Stimulated activated CD8-positive, alpha-beta memory T cell treated with anti-CD3 and anti-CD28 coated beads, Interleukin-15, amount 100 ng/mL, for 1 hour (primary cell): ENCODE data around the gene MARCKS.

ENCODE experiments used
- DNase-seq: peaks from one replicate; pipeline ENCODE4 v3.0.0-alpha.2; 2020; ENCODE audit warnings: low read depth

Gene MARCKS

GRCh38 chr6:113856625-113857555 lies at the start of gene MARCKS:
MARCKS (plus strand) TSS chr6:113857345; CDS start chr6:113857746, 401 bp downstream.
- no peak for DNase-seq

GRCh38 chr6:113809826-113810225 lies 47.3 kb upstream of the MARCKS start:
- DNase-seq: no peak

- DNase-seq: no peak
Measured at GRCh38 chr6:113813142-113813541, 44.0 kb upstream of the MARCKS start.

- no peak for DNase-seq
Measured at GRCh38 chr6:113818578-113818977, 38.6 kb upstream of the MARCKS start.

- no peak for DNase-seq
Measured at GRCh38 chr6:113819169-113819830, 37.8 kb upstream of the MARCKS start.

GRCh38 chr6:113820761-113821160 lies 36.4 kb upstream of the MARCKS start:
- DNase-seq: no peak

- DNase-seq: no peak
Measured at GRCh38 chr6:113821445-113821844, 35.7 kb upstream of the MARCKS start.

- DNase-seq: no peak
Measured at GRCh38 chr6:113823916-113824315, 33.2 kb upstream of the MARCKS start.

GRCh38 chr6:113824411-113824810 lies 32.7 kb upstream of the MARCKS start:
- DNase-seq: no peak

- no peak for DNase-seq
Measured at GRCh38 chr6:113824866-113825265, 32.3 kb upstream of the MARCKS start.

- DNase-seq: no peak
Measured at GRCh38 chr6:113825781-113826180, 31.4 kb upstream of the MARCKS start.

- DNase-seq: no peak
Measured at GRCh38 chr6:113828984-113829695, 28.0 kb upstream of the MARCKS start.

GRCh38 chr6:113829696-113830045 lies 27.5 kb upstream of the MARCKS start:
- DNase-seq: no peak

GRCh38 chr6:113830140-113830539 lies 27.0 kb upstream of the MARCKS start:
- no peak for DNase-seq

GRCh38 chr6:113833537-113833936 lies 23.6 kb upstream of the MARCKS start:
- DNase-seq: no peak

GRCh38 chr6:113837170-113837569 lies 20.0 kb upstream of the MARCKS start:
- DNase-seq: no peak

GRCh38 chr6:113842165-113842564 lies 15.0 kb upstream of the MARCKS start:
- DNase-seq: no peak

GRCh38 chr6:113843500-113844073 lies 13.6 kb upstream of the MARCKS start:
- no peak for DNase-seq

GRCh38 chr6:113846577-113846976 lies 10.6 kb upstream of the MARCKS start:
- DNase-seq: no peak

GRCh38 chr6:113847447-113847846 lies 9.7 kb upstream of the MARCKS start:
- no peak for DNase-seq

- DNase-seq: no peak
Measured at GRCh38 chr6:113848280-113848679, 8.9 kb upstream of the MARCKS start.

GRCh38 chr6:113848811-113849210 lies 8.3 kb upstream of the MARCKS start:
- DNase-seq: no peak
